ENCODE data around the gene KLF13. TPM values are rescaled to one million over a fixed set of nuclear protein-coding genes. Genes with fewer than 3 reads are reported as not detected.
A peak's percentile ranks its signal among the peaks of the same experiment; 100 is the strongest.

The KLF13 gene
- total and polyA plus RNA-seq, 2 experiments from 2014 or later = 23.5 to 28.6 TPM

- ATAC-seq = no peak
- Histone ChIP-seq H4K20me1 (replicated peaks; ENCODE audit: insufficient read depth) (peaks cover 4% of the 10 kb centered on the region), H3K4me2 (no peak overlapping the region), H3K9me2 (ENCODE audit: insufficient read depth) (no peaks in the 10 kb centered on the region), H3K79me2 (replicated peaks; ENCODE audit: insufficient read depth) (peaks cover 25% of the 10 kb centered on the region), H3K36me3 (ENCODE audit: insufficient read depth) (no peaks in the 10 kb centered on the region), H3K4me1 (ENCODE audit: insufficient read depth) (peaks cover 45% of the 10 kb centered on the region), H3K4me3 (no peak overlapping the region), H3F3A (replicated peaks; ENCODE audit: low read depth) (no peaks in the 10 kb centered on the region), H2AFZ (no peak overlapping the region), H3K27ac (ENCODE audit: low read depth) (no peak overlapping the region), H3K27me3 (ENCODE audit: insufficient read depth) (no peaks in the 10 kb centered on the region)
- peaks cover 8% of the 10 kb centered on the region for H3K27me3 Mint-ChIP-seq (ENCODE audit: insufficient read depth, low read depth, poor library complexity)
- TF ChIP-seq POLR2AphosphoS5 (IDR thresholded peaks at IDR 0.05; ENCODE audit: low read depth) (no peak), JUNB (IDR thresholded peaks at IDR 0.05; ENCODE audit: unreplicated experiment) (no peak), EZH2phosphoT487 (IDR thresholded peaks at IDR 0.05; ENCODE audit: unreplicated experiment) (no peak), NANOG (IDR thresholded peaks at IDR 0.05; ENCODE audit: borderline replicate concordance) (no peak), ZNF331 (CRISPR knock-in tag; IDR thresholded peaks at IDR 0.05; ENCODE audit: low read depth) (no peak), EZH2 (IDR thresholded peaks at IDR 0.05; ENCODE audit: low read depth, unreplicated experiment) (no peak), ZNF114 (CRISPR knock-in tag; IDR thresholded peaks at IDR 0.05) (no peak), STAT1 (IDR thresholded peaks at IDR 0.05; ENCODE audit: unreplicated experiment) (no peak)
- TF ChIP-seq, protein P1, sequence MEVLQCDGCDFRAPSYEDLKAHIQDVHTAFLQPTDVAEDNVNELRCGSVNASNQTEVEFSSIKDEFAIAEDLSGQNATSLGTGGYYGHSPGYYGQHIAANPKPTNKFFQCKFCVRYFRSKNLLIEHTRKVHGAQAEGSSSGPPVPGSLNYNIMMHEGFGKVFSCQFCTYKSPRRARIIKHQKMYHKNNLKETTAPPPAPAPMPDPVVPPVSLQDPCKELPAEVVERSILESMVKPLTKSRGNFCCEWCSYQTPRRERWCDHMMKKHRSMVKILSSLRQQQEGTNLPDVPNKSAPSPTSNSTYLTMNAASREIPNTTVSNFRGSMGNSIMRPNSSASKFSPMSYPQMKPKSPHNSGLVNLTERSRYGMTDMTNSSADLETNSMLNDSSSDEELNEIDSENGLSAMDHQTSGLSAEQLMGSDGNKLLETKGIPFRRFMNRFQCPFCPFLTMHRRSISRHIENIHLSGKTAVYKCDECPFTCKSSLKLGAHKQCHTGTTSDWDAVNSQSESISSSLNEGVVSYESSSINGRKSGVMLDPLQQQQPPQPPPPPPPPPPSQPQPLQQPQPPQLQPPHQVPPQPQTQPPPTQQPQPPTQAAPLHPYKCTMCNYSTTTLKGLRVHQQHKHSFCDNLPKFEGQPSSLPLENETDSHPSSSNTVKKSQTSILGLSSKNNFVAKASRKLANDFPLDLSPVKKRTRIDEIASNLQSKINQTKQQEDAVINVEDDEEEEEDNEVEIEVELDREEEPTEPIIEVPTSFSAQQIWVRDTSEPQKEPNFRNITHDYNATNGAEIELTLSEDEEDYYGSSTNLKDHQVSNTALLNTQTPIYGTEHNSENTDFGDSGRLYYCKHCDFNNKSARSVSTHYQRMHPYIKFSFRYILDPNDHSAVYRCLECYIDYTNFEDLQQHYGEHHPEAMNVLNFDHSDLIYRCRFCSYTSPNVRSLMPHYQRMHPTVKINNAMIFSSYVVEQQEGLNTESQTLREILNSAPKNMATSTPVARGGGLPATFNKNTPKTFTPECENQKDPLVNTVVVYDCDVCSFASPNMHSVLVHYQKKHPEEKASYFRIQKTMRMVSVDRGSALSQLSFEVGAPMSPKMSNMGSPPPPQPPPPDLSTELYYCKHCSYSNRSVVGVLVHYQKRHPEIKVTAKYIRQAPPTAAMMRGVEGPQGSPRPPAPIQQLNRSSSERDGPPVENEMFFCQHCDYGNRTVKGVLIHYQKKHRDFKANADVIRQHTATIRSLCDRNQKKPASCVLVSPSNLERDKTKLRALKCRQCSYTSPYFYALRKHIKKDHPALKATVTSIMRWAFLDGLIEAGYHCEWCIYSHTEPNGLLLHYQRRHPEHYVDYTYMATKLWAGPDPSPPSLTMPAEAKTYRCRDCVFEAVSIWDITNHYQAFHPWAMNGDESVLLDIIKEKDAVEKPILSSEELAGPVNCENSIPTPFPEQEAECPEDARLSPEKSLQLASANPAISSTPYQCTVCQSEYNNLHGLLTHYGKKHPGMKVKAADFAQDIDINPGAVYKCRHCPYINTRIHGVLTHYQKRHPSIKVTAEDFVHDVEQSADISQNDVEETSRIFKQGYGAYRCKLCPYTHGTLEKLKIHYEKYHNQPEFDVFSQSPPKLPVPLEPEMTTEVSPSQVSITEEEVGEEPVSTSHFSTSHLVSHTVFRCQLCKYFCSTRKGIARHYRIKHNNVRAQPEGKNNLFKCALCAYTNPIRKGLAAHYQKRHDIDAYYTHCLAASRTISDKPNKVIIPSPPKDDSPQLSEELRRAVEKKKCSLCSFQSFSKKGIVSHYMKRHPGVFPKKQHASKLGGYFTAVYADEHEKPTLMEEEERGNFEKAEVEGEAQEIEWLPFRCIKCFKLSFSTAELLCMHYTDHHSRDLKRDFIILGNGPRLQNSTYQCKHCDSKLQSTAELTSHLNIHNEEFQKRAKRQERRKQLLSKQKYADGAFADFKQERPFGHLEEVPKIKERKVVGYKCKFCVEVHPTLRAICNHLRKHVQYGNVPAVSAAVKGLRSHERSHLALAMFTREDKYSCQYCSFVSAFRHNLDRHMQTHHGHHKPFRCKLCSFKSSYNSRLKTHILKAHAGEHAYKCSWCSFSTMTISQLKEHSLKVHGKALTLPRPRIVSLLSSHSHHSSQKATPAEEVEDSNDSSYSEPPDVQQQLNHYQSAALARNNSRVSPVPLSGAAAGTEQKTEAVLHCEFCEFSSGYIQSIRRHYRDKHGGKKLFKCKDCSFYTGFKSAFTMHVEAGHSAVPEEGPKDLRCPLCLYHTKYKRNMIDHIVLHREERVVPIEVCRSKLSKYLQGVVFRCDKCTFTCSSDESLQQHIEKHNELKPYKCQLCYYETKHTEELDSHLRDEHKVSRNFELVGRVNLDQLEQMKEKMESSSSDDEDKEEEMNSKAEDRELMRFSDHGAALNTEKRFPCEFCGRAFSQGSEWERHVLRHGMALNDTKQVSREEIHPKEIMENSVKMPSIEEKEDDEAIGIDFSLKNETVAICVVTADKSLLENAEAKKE (CRISPR knock-in tag; IDR thresholded peaks at IDR 0.05) = no peak
- TF ChIP-seq, protein P2, sequence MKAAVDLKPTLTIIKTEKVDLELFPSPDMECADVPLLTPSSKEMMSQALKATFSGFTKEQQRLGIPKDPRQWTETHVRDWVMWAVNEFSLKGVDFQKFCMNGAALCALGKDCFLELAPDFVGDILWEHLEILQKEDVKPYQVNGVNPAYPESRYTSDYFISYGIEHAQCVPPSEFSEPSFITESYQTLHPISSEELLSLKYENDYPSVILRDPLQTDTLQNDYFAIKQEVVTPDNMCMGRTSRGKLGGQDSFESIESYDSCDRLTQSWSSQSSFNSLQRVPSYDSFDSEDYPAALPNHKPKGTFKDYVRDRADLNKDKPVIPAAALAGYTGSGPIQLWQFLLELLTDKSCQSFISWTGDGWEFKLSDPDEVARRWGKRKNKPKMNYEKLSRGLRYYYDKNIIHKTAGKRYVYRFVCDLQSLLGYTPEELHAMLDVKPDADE (IDR thresholded peaks at IDR 0.05) = no peak
- TF ChIP-seq, protein P3, sequence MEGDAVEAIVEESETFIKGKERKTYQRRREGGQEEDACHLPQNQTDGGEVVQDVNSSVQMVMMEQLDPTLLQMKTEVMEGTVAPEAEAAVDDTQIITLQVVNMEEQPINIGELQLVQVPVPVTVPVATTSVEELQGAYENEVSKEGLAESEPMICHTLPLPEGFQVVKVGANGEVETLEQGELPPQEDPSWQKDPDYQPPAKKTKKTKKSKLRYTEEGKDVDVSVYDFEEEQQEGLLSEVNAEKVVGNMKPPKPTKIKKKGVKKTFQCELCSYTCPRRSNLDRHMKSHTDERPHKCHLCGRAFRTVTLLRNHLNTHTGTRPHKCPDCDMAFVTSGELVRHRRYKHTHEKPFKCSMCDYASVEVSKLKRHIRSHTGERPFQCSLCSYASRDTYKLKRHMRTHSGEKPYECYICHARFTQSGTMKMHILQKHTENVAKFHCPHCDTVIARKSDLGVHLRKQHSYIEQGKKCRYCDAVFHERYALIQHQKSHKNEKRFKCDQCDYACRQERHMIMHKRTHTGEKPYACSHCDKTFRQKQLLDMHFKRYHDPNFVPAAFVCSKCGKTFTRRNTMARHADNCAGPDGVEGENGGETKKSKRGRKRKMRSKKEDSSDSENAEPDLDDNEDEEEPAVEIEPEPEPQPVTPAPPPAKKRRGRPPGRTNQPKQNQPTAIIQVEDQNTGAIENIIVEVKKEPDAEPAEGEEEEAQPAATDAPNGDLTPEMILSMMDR (conservative IDR thresholded peaks at IDR 0.05; ENCODE audit: low read depth in 2 of 2) = no peak
- H3K4me1 Mint-ChIP-seq = peaks cover 61% of the 10 kb centered on the region
- H3K4me3 Mint-ChIP-seq = no peak overlapping the region
- peaks cover 7% of the 10 kb centered on the region; the same call in 1 of the 3 replicates for H3K36me3 Mint-ChIP-seq (ENCODE audit: low read depth)
- H3K27ac Mint-ChIP-seq = peak overlapping the region; percentile 48; the same call in 1 of the 2 replicates
- DNase-seq (ENCODE audit: low spot score) = no peak
- H3K9me3 Mint-ChIP-seq = no peaks in the 10 kb centered on the region; the same call in 2 of the 3 replicates
These were observed 47.3 kb downstream of the KLF13 start for GRCh38 chr15:31373970-31374369.
